Stimulated activated CD4-positive, alpha-beta T cell treated with anti-CD3 and anti-CD28 coated beads, Interleukin-2, amount 100 ng/mL, for 4 hours (primary cell): Measurements from ENCODE around the gene DAPK1.

Experiments
- DNase-seq: peaks from one replicate; pipeline ENCODE4 v3.0.0-alpha.2; 2020; ENCODE audit warnings: low read depth

DAPK1 gene

GRCh38 chr9:87685871-87686519 is 188.3 kb downstream of the DAPK1 start:
- DNase-seq = no peak

- DNase-seq = no peak
Measured at GRCh38 chr9:87686520-87687090, 188.9 kb downstream of the DAPK1 start.

- DNase-seq = no peak
Measured at GRCh38 chr9:87687207-87687606, 189.5 kb downstream of the DAPK1 start.

- DNase-seq = no peak
Measured at GRCh38 chr9:87694236-87694755, 196.6 kb downstream of the DAPK1 start.

- DNase-seq = no peak
Measured at GRCh38 chr9:87695523-87695922, 197.9 kb downstream of the DAPK1 start.

GRCh38 chr9:87696641-87697040 is 199.0 kb downstream of the DAPK1 start:
- DNase-seq = no peak

GRCh38 chr9:87698069-87698809 is 200.6 kb downstream of the DAPK1 start:
- no peak for DNase-seq

GRCh38 chr9:87699835-87700234 is 202.2 kb downstream of the DAPK1 start:
- no peak for DNase-seq

GRCh38 chr9:87701491-87701890 is 203.8 kb downstream of the DAPK1 start:
- no peak for DNase-seq

- DNase-seq = no peak
Measured at GRCh38 chr9:87701931-87702421, 204.3 kb downstream of the DAPK1 start.

GRCh38 chr9:87702921-87703320 is 205.3 kb downstream of the DAPK1 start:
- DNase-seq = no peak

- DNase-seq = no peak
Measured at GRCh38 chr9:87703636-87704276, 206.1 kb downstream of the DAPK1 start.

GRCh38 chr9:87704342-87704741 is 206.7 kb downstream of the DAPK1 start:
- DNase-seq = no peak

- DNase-seq = no peak
Measured at GRCh38 chr9:87706066-87706739, 208.5 kb downstream of the DAPK1 start.

GRCh38 chr9:87707805-87708506 is 210.3 kb downstream of the DAPK1 start:
- no peak for DNase-seq

- DNase-seq = no peak
Measured at GRCh38 chr9:87708546-87708945, 210.9 kb downstream of the DAPK1 start.

- no peak for DNase-seq
Measured at GRCh38 chr9:87708986-87709728, 211.5 kb downstream of the DAPK1 start.

GRCh38 chr9:87710443-87710842 is 212.8 kb downstream of the DAPK1 start:
- no peak for DNase-seq

- DNase-seq = no peak
Measured at GRCh38 chr9:87711857-87712800, 214.5 kb downstream of the DAPK1 start.
